ENCODE measurements around the gene CD200. TPM values are rescaled to one million over a fixed set of nuclear protein-coding genes. Genes with fewer than 3 reads are reported as not detected.

The CD200 gene
- polyA plus RNA-seq, 3 donors: 39.5 to 44.1 (median 43.0) TPM

DNA sequence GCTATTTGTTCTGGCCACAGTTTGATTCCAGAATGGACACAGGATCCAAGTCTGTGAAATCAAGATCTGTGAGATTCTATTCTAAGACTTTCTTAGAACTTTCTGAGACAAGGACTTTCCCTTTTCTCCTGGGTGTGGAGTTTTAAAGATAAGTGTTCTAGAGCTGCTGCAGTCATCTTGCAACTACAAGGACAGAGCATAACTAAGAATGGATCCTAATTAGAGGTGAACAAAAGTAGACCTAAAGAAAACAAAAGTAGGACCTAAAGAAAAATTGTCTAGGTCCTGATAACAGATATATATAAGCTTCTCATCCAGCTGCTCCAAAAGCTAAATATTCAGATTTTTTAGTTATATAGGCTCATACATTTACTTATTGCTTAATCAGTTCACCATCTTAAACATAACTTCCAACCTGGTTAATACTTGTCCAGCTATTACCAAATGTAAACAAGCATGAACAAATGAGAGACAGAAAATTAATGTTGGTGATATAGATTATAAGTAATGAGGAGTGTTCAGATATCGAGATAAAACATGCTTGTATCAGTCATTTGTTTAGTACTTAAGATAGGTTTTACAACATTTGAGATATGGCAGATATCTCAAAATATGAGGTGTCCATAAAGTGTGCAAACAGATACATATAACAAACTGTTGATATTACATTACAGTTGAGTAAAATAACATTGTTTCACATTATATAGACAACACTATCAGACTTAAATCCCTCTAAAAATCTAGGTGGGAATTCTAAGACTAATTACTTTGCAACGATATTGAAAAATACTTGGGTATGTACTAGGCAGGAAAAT is 75.1 kb downstream of the CD200 start:
- no peak for DNase-seq (ENCODE audit: low read depth in 3 of 3, low spot score in 2 of 3)

DNA sequence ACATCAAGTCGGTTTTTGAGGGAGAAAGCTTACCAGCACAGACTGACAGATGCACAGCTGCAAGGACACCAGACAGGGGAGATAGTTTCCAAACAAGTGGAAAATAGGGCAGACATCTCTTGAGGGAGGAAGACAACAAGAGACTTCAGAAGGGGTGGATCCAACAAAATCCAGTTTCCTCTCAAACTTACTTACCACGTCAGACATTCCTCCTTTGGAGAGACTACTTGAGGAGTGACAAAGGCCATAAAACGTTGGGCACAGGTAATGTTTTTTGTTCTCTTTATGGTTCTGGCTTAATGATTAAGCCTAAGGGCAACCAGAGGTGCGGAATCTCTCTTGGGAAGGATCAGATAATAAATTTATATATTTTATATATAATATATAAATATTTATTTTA is 76.1 kb downstream of the CD200 start:
- DNase-seq (ENCODE audit: low read depth in 3 of 3, low spot score in 2 of 3): no peak

DNA sequence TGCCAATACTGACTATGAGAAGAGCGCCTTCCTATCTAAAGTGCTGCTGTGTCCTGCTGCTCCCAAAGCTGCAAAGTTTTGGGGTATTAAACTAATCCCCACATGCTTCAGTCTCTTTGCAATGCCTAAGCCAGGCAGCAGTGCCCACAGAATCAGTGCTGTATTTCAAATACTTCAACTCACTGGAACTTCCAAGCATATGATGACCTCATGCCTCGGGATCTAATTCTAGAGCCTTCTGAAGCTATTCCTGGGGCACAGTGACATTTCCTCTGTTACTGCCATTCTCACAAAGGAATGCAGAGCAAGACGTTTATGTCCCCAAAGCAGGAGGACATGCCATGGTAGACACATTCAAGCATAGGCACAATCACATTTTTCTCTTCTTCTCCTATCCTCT is 78.5 kb downstream of the CD200 start:
- DNase-seq (ENCODE audit: low read depth in 3 of 3, low spot score in 2 of 3): no peak

Other genes starting within 250 kb of the CD200 start
- 1 to 10 TPM; 4.9 to 5.9 (median 5.5) TPM for gene C3orf52, start 246.8 kb upstream of the CD200 start, polyA plus RNA-seq (ENCODE audit: insufficient read length in 3 of 3)
- gene GCSAM, start 199.9 kb upstream of the CD200 start, polyA plus RNA-seq (ENCODE audit: insufficient read length in 3 of 3): 1 to 10 TPM in 2 of 3 donors, under 1 TPM in 1; 0.86 to 2.0 (median 1.7) TPM
- gene SLC9C1, start 38.9 kb upstream of the CD200 start, polyA plus RNA-seq (ENCODE audit: insufficient read length in 3 of 3): under 1 TPM; 0.34 to 0.80 (median 0.80) TPM
- under 1 TPM; 0.37 to 0.51 (median 0.40) TPM for gene BTLA, start 166.3 kb downstream of the CD200 start, polyA plus RNA-seq (ENCODE audit: insufficient read length in 3 of 3)
- 10 to 100 TPM; 51.8 to 59.3 (median 57.4) TPM for gene ATG3, start 228.8 kb downstream of the CD200 start, polyA plus RNA-seq (ENCODE audit: insufficient read length in 3 of 3)
- gene SLC35A5, start 228.9 kb downstream of the CD200 start, polyA plus RNA-seq (ENCODE audit: insufficient read length in 3 of 3): 10 to 100 TPM; 69.9 to 77.5 (median 74.0) TPM

Data from right renal cortex interstitium (tissue), 3 donors.